Esophagus squamous epithelium (tissue), 4 donors: ENCODE results near the gene AMBP.

Experiments used
- CTCF ChIP-seq, 6 experiments: fragments of 450-650 bp in 4 of 6; fragments of 200-600 bp in 2 of 6; sonication (generic) in 2 of 6; IDR thresholded peaks; one replicate each; pipeline ENCODE4 v1.5.1; 2016 to 2019; ENCODE audit warnings: antibody characterized with exemption in 6 of 6, mild to moderate bottlenecking in 4 of 6, moderate library complexity in 4 of 6
- POLR2A ChIP-seq, 4 donors: fragments of 450-650 bp; IDR thresholded peaks; one replicate each; pipeline ENCODE4 v1.6.1; 2017; ENCODE audit warnings: antibody characterized with exemption in 4 of 4, mild to moderate bottlenecking in 4 of 4, moderate library complexity in 3 of 4

GRCh38 chr9:114027159-114027862 lies 50.8 kb downstream of the AMBP start:
- TF ChIP-seq CTCF (IDR thresholded peaks at IDR 0.05) (no peak), POLR2A (IDR thresholded peaks at IDR 0.05) (no peak)
